Pancreas (tissue), 10 donors: ENCODE data around the gene KDM4C. TPM values are rescaled to one million over a fixed set of nuclear protein-coding genes. Genes with fewer than 3 reads are reported as not detected.
A peak's percentile ranks its signal among the peaks of the same experiment; 100 is the strongest.
"Not testable (repeated sequence)": the region's sequence is repeated elsewhere in the genome, so short reads cannot be mapped to it uniquely, and the experiment has no call there.

Source experiments
- ATAC-seq, 4 donors: fragments of 200-7000 bp; cut with Tn5 transposase; one replicate each; pipeline versions ENCODE4 v1.8.0 to v1.9.1; 2020; ENCODE audit warnings: mild to moderate bottlenecking in 4 of 4, moderate library complexity in 4 of 4
- DNase-seq, 6 donors: peaks; one replicate each; pipeline ENCODE4 v3.0.0-alpha.2; 2020
- FAIRE-seq: peaks from 2 replicates; lab custom pipeline; 2012; peaks lifted over from hg19 to GRCh38; lab: Jason Lieb, UNC
- H3K27ac ChIP-seq, 4 donors: fragments of 200-600 bp; sonication (generic); 1 replicate in 3 of 4; 2 replicates in 1 of 4; pipeline versions ENCODE4 v1.5.0 to v1.8.0; 2020
- H3K27me3 ChIP-seq, 4 donors: fragments of 200-600 bp; one replicate each; pipeline ENCODE4 v1.8.0; 2021
- H3K36me3 ChIP-seq, 3 donors: fragments of 200-600 bp; sonication (generic) in 1 of 3; one replicate each; pipeline versions ENCODE4 v1.5.0 to v1.8.0; 2020 to 2021
- H3K4me1 ChIP-seq, 3 donors: fragments of 200-600 bp; one replicate each; pipeline ENCODE4 v1.8.0; 2021
- H3K4me3 ChIP-seq, 4 donors: fragments of 200-600 bp; sonication (generic) in 2 of 4; one replicate each; pipeline versions ENCODE4 v1.5.0 to v1.8.0; 2020 to 2021
- H3K9me3 ChIP-seq, 4 donors: fragments of 200-600 bp; one replicate each; pipeline ENCODE4 v1.8.0; 2021
- WGBS, 2 donors: extraction: QIAGEN DNeasy Blood & Tissue Kit; methylation state at CpG; one replicate each; pipeline ENCODE4 v1.1.7; 2013; 5-methylcytosine and 5-hydroxymethylcytosine counted together
- intact Hi-C, 3 donors: fragments of 100-400 bp; cut with DNase I; formaldehyde crosslinking; loops; one replicate each; pipeline versions ENCODE4 v1.11.1 to v1.14.2; 2022
- polyA plus RNA-seq, 2 donors: library from polyadenylated mRNA; stranded (reverse); fragments of 200-250 nt; gene quantifications; one replicate each; pipeline ENCODE4 v1.2.3, GENCODE V29; 2013
- total RNA-seq, 6 donors: library from RNA; stranded (reverse); fragmentation: NEBNext Ultra II Directional in 4 of 6; extraction: Animal tissue kit (Norgen Biotek cat#: 25700) in 4 of 6; gene quantifications; one replicate each; pipeline versions ENCODE4 v1.2.1 to v1.2.4, GENCODE V29; 2021 to 2023
- TF ChIP-seq, protein P1 (sequence below), 4 donors: fragments of 200-600 bp; sonication (generic) in 3 of 4; IDR thresholded peaks; one replicate each; pipeline versions ENCODE4 v1.5.0 to v1.8.0; 2021; ENCODE audit warnings: antibody characterized with exemption in 4 of 4
- donor health status: healthy with polysubstance abuse.
- donor health status: DM: no; HTN: no; CAD: no; lungs with moderate emphysema.
- donor health status: DM: no; HTN: no; CAD: no.
- donor health status: control.
- donor health status: control.
- donor health status: Bipolar disorder and iron deficiency.
- donor health status: DM: yes; HTN: yes; CAD: no.
- donor health status: DM: no; HTN: no; CAD: no.
- donor health status: DM: no; HTN: no; CAD: no.
- donor health status: DM: yes; HTN: yes; CAD: no.

KDM4C gene
- total and polyA plus RNA-seq, 8 donors: 10.5 to 30.8 (median 19.7) TPM

DNA sequence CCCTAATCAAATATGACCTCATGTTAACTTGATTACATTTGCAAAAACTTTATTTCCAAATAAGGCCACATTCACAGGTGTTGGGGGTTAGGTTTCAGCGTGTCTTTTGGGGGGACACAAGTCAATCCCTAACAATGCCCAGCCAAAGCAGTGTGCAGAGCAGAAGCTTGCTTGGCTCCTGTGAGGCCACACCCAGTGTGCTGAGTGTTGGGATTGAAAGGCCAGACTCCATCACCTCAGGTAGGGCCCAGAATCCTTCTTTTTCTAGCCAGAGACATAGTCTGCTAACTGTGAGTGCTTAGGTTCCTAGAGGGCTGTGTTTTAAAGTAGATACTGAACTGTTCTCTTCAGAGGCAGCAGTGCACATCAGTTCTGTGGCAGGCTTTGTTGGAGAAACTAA lies 27.9 kb downstream of the KDM4C start:
- intact Hi-C loops: no loop called here
- H3K27ac ChIP-seq: no peak overlapping the region
- TF ChIP-seq, protein P1, sequence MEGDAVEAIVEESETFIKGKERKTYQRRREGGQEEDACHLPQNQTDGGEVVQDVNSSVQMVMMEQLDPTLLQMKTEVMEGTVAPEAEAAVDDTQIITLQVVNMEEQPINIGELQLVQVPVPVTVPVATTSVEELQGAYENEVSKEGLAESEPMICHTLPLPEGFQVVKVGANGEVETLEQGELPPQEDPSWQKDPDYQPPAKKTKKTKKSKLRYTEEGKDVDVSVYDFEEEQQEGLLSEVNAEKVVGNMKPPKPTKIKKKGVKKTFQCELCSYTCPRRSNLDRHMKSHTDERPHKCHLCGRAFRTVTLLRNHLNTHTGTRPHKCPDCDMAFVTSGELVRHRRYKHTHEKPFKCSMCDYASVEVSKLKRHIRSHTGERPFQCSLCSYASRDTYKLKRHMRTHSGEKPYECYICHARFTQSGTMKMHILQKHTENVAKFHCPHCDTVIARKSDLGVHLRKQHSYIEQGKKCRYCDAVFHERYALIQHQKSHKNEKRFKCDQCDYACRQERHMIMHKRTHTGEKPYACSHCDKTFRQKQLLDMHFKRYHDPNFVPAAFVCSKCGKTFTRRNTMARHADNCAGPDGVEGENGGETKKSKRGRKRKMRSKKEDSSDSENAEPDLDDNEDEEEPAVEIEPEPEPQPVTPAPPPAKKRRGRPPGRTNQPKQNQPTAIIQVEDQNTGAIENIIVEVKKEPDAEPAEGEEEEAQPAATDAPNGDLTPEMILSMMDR (IDR thresholded peaks at IDR 0.05): no peak
- ATAC-seq (no peak), DNase-seq (no peak), FAIRE-seq (no peak)
- H3K36me3 ChIP-seq: no peaks in the 10 kb centered on the region
- H3K9me3 ChIP-seq: no peaks in the 10 kb centered on the region
- WGBS, 2 donors: 62 to 81% methylated on average over 1 of the region's 1 CpG
- peaks cover 16 to 38% (median 31%) of the 10 kb centered on the region in 3 donors for H3K4me1 ChIP-seq
- H3K4me3 ChIP-seq: no peak overlapping the region
- no peaks in the 10 kb centered on the region for H3K27me3 ChIP-seq

DNA sequence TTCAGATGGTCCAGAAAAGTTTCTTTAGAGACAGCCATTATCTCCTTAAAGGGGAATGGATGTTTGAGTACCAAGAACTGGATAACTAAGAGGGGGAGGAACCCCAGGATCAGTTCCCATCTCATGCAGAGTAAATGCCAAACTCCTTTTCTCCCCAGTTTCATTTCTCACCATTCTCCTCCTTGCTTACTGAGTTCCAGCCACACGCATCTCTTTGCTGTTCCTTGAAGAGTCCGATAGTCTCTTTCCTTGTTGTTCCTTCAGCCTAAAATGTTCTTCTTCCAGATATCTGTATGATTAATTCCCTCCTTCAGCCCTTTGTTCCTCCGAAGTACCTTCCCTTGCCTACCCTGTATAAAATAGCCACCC lies 30.0 kb downstream of the KDM4C start:
- no peaks in the 10 kb centered on the region for H3K9me3 ChIP-seq
- H3K4me3 ChIP-seq: no peak overlapping the region
- DNase-seq (no peak), ATAC-seq (no peak), FAIRE-seq (no peak)
- TF ChIP-seq, protein P1 (IDR thresholded peaks at IDR 0.05): no peak
- peak overlapping the region in 2 of 4 donors; percentile 25 to 55 for H3K27ac ChIP-seq
- no peaks in the 10 kb centered on the region for H3K27me3 ChIP-seq
- H3K36me3 ChIP-seq: no peaks in the 10 kb centered on the region
- intact Hi-C loops: no loop called here
- 81 to 90% methylated on average over 3 of the region's 3 CpGs for WGBS, 2 donors
- H3K4me1 ChIP-seq: peaks cover 13 to 31% (median 25%) of the 10 kb centered on the region in 3 donors

DNA sequence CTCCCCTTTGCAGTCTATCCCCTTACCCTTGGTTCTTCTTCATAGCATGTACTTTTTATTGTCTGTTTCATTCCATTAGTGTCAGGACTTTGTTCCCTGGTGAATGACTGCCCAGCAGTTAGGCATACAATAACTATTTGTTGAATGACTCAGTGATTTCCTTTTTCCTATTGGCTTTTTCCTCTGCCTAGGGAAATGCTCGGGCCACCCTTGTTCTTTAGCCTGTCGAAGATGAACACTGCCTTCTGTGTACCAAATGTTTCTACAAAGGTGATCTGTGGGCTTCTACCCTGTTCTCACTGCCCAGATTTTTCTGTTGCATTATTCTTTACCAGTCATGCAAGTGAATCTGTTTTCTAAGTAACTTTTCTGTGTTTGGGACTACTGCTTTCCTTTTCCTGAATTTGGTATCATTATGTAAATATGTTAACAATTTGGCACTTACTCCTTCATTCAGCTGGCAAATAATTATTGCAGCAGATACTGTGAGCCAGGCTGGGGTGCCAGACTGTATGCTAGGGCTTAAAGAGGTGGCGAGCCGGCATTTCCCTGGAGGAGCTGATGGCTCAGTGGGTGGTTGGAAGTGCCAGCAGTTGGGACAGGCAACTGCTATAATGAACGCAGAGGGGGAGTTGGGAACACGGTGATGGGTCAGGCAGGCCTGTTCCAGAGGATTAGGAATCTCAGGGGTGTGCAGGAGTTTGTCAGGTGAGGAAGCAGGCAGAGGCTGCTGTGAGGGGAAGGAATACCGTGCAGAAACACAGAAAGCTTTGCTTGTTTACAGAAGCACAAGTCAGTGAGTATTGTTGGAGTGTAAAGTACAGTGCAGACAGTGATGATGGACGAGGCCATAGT lies 30.6 kb downstream of the KDM4C start:
- peaks cover 13 to 31% (median 25%) of the 10 kb centered on the region in 3 donors for H3K4me1 ChIP-seq
- intact Hi-C loops: no loop called here
- H3K9me3 ChIP-seq: no peaks in the 10 kb centered on the region
- no peaks in the 10 kb centered on the region for H3K27me3 ChIP-seq
- peak overlapping the region in 2 of 4 donors; percentile 25 to 55 for H3K27ac ChIP-seq
- TF ChIP-seq, protein P1 (IDR thresholded peaks at IDR 0.05): no peak
- FAIRE-seq: no peak
- H3K4me3 ChIP-seq: no peak overlapping the region
- 33 to 45% methylated on average over 8 of the region's 8 CpGs for WGBS, 2 donors
- H3K36me3 ChIP-seq: no peaks in the 10 kb centered on the region
- DNase-seq: no peak
- ATAC-seq: peak; percentile 80 to 86 (median 80)

DNA sequence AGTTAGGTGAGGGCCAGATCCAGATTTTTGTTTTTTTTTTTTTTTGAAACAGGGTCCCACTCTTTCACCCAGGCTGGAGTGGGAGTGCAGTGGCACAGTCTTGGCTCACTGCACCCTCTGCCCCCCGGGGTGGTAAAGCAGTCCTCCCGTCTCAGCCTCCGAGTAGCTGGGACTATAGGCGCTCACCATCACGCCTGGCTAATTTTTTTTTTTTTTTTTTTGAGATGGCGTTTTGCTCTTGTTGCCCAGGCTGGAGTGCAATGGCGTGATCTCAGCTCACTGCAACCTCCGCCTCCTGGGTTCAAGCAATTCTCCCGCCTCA lies 31.2 kb downstream of the KDM4C start:
- 96 to 98% methylated on average over 8 to 9 of the region's 9 CpGs for WGBS, 2 donors
- FAIRE-seq, intact Hi-C loops: not testable (repeated sequence)

DNA sequence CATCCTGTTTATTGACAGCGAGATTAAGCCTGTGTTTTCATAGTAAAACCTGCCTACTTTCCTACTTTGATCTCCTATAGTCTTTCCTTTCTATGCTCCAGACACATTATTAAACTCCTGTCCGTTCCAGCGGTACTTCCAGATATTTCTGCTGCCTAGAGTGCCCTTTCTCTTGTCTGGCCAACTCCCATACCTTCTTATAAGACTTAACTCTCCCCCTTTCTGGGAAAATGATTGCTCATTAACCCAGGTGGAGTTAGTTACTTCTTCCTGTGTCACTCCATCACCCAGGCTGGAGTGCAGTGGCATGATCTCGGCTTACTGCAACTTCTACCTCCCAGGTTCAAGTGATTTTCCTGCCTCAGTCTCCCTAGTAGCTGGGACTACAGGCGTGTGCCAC lies 33.1 kb downstream of the KDM4C start:
- Histone ChIP-seq H3K9me3 (no peaks in the 10 kb centered on the region), H3K4me1 (peaks cover 13 to 31% (median 25%) of the 10 kb centered on the region in 3 donors), H3K36me3 (peaks cover 0 to 3% (median 2%) of the 10 kb centered on the region in 3 donors), H3K27ac (no peak overlapping the region), H3K4me3 (no peak overlapping the region), H3K27me3 (no peaks in the 10 kb centered on the region)
- DNase-seq: no peak
- no peak for FAIRE-seq
- TF ChIP-seq, protein P1 (IDR thresholded peaks at IDR 0.05): no peak
- WGBS, 2 donors: 69 to 86% methylated on average over 5 of the region's 5 CpGs
- ATAC-seq: no peak
- intact Hi-C loops: no loop called here

More for the DNA sequence above, 31.2 kb downstream of the KDM4C start:
- H3K9me3 ChIP-seq, H3K4me3 ChIP-seq, H3K27me3 ChIP-seq, ATAC-seq, DNase-seq, H3K36me3 ChIP-seq, H3K27ac ChIP-seq: not testable (repeated sequence)
- H3K4me1 ChIP-seq: peaks cover 13 to 31% (median 25%) of the 10 kb centered on the region in 3 donors
